Measurements from ENCODE around the gene ADAM33. TPM values are rescaled to one million over a fixed set of nuclear protein-coding genes. Genes with fewer than 3 reads are reported as not detected.

The ADAM33 gene
- total RNA-seq, 2 experiments from 2014 or later = not detected

DNA sequence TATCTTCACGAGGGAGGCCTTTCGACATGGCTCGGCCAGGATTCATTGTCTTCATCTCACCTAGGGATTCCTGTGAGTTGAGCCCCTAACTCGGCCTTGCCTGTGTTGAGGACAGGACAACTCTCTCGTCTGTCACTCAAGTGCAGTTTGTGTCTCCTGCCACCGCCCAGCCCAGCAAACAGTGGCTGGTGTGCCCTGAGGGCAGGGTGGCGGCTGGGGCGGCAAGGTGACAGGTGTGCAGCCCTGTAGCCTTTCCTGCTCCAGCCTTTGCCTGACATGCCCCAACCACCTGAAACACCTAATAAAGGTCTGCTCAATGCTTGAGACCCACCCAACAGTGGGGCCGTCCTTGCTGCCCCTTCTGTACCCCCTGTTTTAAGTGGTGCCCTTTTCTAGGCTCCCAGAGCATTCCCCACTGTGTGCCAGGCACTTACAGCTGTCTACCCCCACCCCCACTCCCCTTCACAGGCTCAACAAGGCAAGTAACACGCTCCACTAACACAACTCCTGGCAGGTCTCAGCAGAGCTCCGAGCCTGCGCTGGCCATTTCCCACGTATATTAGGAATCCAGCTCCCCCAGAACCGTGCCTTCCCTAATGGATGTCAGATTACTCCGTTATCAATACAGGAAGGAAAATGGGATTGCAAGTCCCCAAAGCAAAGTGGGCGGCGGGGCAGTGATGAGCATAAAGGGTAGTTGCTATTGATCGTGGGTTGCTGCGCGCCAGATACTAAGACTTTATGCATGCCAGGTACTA is 36.3 kb downstream of the ADAM33 start:
- Histone ChIP-seq H3K9me3 (ENCODE audit: control insufficient read depth in 1 of 2, insufficient read depth in 1 of 2, low read length in 2 of 2) (no peaks in the 10 kb centered on the region), H3K4me3 (ENCODE audit: low read length) (no peak overlapping the region), H3K36me3 (ENCODE audit: insufficient read depth, low read length) (peaks cover 13% of the 10 kb centered on the region), H3K27me3 (ENCODE audit: control insufficient read depth in 1 of 2, insufficient read depth in 2 of 2, low read length in 2 of 2) (no peaks in the 10 kb centered on the region), H3K27ac (ENCODE audit: low read depth in 1 of 2, low read length in 2 of 2) (no peak overlapping the region), H3K4me1 (ENCODE audit: insufficient read depth, low read length) (no peaks in the 10 kb centered on the region)
- Mint-ChIP-seq H3K9me3 (no peaks in the 10 kb centered on the region), H3K4me1 (ENCODE audit: low read depth) (no peaks in the 10 kb centered on the region), H3K27me3 (no peaks in the 10 kb centered on the region), H3K27ac (no peak overlapping the region), H3K36me3 (ENCODE audit: low read depth) (peaks cover 75% of the 10 kb centered on the region), H3K4me3 (no peak overlapping the region)
- CTCF ChIA-PET = no interaction called here
- intact Hi-C loops (cut with DNase I, micrococcal nuclease) = no loop called here
- POLR2A ChIA-PET = no interaction called here
- ATAC-seq (ENCODE audit: poor library complexity) (no peak), DNase-seq (no peak)
- TF ChIP-seq, protein P1, sequence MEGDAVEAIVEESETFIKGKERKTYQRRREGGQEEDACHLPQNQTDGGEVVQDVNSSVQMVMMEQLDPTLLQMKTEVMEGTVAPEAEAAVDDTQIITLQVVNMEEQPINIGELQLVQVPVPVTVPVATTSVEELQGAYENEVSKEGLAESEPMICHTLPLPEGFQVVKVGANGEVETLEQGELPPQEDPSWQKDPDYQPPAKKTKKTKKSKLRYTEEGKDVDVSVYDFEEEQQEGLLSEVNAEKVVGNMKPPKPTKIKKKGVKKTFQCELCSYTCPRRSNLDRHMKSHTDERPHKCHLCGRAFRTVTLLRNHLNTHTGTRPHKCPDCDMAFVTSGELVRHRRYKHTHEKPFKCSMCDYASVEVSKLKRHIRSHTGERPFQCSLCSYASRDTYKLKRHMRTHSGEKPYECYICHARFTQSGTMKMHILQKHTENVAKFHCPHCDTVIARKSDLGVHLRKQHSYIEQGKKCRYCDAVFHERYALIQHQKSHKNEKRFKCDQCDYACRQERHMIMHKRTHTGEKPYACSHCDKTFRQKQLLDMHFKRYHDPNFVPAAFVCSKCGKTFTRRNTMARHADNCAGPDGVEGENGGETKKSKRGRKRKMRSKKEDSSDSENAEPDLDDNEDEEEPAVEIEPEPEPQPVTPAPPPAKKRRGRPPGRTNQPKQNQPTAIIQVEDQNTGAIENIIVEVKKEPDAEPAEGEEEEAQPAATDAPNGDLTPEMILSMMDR (IDR thresholded peaks at IDR 0.05) = no peak

GRCh38 chr20:3640259-3640658 is 41.6 kb downstream of the ADAM33 start:
- Mint-ChIP-seq H3K4me3 (no peak overlapping the region), H3K27me3 (no peaks in the 10 kb centered on the region), H3K9me3 (no peaks in the 10 kb centered on the region), H3K27ac (no peak overlapping the region), H3K4me1 (ENCODE audit: low read depth) (no peaks in the 10 kb centered on the region), H3K36me3 (ENCODE audit: low read depth) (peaks cover 57% of the 10 kb centered on the region)
- ATAC-seq (ENCODE audit: poor library complexity) (no peak), DNase-seq (no peak)
- Histone ChIP-seq H3K27me3 (ENCODE audit: control insufficient read depth in 1 of 2, insufficient read depth in 2 of 2, low read length in 2 of 2) (no peaks in the 10 kb centered on the region), H3K4me1 (ENCODE audit: insufficient read depth, low read length) (no peaks in the 10 kb centered on the region), H3K4me3 (ENCODE audit: low read length) (no peak overlapping the region), H3K9me3 (ENCODE audit: control insufficient read depth in 1 of 2, insufficient read depth in 1 of 2, low read length in 2 of 2) (no peaks in the 10 kb centered on the region), H3K27ac (ENCODE audit: low read depth in 1 of 2, low read length in 2 of 2) (no peak overlapping the region), H3K36me3 (ENCODE audit: insufficient read depth, low read length) (peaks cover 4% of the 10 kb centered on the region)
- ChIA-PET CTCF (no interaction called here), POLR2A (no interaction called here)
- intact Hi-C loops (cut with DNase I, micrococcal nuclease) = no loop called here
- TF ChIP-seq, protein P1 (IDR thresholded peaks at IDR 0.05) = no peak

- DNase-seq = no peak
- H3K4me3 Mint-ChIP-seq = no peak overlapping the region
- ChIA-PET CTCF (no interaction called here), POLR2A (no interaction called here)
- no peaks in the 10 kb centered on the region for H3K36me3 ChIP-seq (ENCODE audit: insufficient read depth, low read length)
- no peaks in the 10 kb centered on the region for H3K4me1 Mint-ChIP-seq (ENCODE audit: low read depth)
- intact Hi-C loops (cut with DNase I, micrococcal nuclease) = no loop called here
- TF ChIP-seq, protein P1 (IDR thresholded peaks at IDR 0.05) = no peak
- peaks cover 32% of the 10 kb centered on the region for H3K36me3 Mint-ChIP-seq (ENCODE audit: low read depth)
- no peak for ATAC-seq (ENCODE audit: poor library complexity)
- H3K9me3 ChIP-seq (ENCODE audit: control insufficient read depth in 1 of 2, insufficient read depth in 1 of 2, low read length in 2 of 2) = no peaks in the 10 kb centered on the region
- no peak overlapping the region for H3K4me3 ChIP-seq (ENCODE audit: low read length)
- H3K27ac Mint-ChIP-seq = no peak overlapping the region
- H3K4me1 ChIP-seq (ENCODE audit: insufficient read depth, low read length) = no peaks in the 10 kb centered on the region
- H3K27ac ChIP-seq (ENCODE audit: low read depth in 1 of 2, low read length in 2 of 2) = no peak overlapping the region
- H3K9me3 Mint-ChIP-seq = no peaks in the 10 kb centered on the region
- no peaks in the 10 kb centered on the region for H3K27me3 ChIP-seq (ENCODE audit: control insufficient read depth in 1 of 2, insufficient read depth in 2 of 2, low read length in 2 of 2)
- H3K27me3 Mint-ChIP-seq = no peaks in the 10 kb centered on the region
Observed at GRCh38 chr20:3635346-3635745, 46.5 kb downstream of the ADAM33 start.
